Fibroblast of skin of right quadriceps (primary cell): ENCODE results near the gene GRK4.
"Not testable (repeated sequence)": the region's sequence is repeated elsewhere in the genome, so short reads cannot be mapped to it uniquely, and the experiment has no call there.

Experiments used
- DNase-seq: peaks from one replicate; pipeline ENCODE4 v3.0.0-alpha.2; 2013

The GRK4 gene

DNA sequence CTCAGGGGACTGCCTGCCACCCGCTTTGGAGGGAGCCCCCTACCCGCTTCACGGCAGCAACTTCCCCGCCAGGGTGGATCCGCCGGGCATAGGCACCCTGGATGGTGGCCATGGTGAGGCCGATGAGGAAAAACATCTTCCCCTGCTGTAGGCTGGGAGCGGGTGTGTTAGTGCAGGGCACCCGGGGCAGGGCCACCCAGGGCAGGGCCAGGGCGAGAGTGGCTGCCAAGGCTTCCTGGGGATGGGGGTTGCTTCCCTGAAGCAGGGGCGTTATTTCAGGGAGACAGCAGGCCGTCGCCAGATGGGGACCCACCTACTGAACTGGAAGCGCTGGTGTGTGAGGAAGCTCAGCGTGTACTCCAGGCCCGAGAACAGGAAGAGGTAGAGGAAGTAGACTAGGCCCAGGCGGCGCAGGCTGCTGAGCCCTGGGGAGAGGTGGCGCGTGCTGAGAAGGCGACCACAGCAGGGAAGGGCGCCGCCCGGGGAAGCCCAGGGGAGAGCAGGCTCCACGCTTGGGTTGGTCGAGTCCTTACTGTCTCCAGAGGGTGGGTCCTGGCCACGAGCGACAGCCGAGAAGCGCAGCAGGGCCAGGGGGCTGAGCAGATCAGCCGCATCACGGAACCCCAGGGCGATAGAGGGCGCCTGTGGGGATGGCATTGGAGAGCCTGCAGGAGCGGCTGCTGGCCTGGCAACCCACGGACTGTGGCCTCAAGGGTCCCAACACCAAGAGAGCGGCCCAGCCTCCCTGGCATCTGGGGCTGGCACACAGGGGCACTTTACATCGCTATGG, 31.7 kb upstream of the GRK4 start:
- DNase-seq = no peak

- DNase-seq = no peak
Observed at GRCh38 chr4:2932321-2932950, 30.9 kb upstream of the GRK4 start.

- DNase-seq = no peak
Observed at GRCh38 chr4:2932951-2933565, 30.3 kb upstream of the GRK4 start.

- DNase-seq = no peak
Observed at GRCh38 chr4:2933566-2934076, 29.8 kb upstream of the GRK4 start.

- peak; percentile 25 for DNase-seq
Observed at GRCh38 chr4:2934077-2934812, 29.1 kb upstream of the GRK4 start.

DNA sequence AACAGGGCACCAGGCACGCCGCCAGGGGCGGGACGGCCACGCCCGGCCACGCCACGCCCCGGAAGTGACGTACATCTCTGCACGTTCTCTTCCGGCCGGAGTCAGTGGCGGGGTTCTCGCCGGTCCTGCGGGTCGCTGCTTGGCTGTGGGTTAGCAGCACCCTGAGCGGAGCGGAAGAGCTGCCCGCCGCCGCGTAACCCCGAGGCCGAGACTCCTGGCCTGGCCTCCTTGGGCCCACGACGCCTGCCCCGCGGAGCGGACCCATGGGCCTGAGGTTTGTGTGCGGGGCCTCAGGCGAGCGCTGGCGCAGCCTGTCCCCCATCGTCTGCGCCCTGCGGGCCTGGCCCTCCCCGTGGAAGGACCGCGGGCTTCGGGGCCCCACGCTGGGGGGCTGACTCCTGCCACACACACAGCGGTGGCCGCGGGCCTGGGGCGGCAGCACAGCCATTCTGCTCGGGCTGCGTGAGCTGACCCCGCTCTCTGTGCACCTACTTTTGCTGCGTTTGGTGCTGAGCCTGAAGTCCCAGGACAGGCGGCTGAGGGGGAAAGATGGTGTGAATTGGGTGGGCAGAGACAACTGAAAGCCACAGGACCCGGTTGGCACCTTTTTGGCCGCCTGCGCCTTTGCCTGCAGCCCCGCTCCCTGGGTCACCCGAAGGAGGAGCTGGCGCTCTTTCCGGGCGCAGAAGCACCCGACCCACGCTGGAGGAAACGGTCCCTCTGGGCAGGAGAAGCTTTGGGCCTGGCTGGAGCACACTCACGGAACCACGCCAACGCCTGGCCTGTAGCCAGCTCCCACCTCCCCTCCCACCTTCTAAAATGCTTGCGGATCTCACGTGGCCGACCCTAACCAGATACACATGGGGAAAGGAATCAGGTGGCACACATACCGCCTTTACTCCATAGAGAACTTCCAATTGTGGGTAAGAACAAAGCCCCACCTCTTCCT, 28.3 kb upstream of the GRK4 start:
- DNase-seq = peak; percentile 86

- no peak for DNase-seq
Observed at GRCh38 chr4:2935762-2936743, 27.3 kb upstream of the GRK4 start.

DNA sequence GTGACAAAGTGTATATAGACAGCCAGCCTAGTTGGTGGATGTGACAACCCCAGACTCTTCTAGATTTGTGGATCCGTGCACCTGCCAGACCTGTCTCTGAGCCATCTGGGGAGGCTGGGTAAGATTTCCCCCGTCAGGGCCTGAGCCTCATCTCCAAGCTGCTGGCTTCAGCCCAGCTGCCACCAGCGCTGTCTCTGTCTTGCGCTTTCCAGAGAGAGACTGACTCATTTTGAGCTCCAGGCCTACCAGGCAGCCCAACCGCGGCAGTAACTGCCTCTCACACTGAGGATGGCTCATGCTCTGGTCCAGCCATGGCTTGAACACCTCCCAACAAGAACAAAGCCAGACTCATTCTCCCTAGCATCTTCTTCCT, 26.6 kb upstream of the GRK4 start:
- DNase-seq = peak; percentile 52

DNA sequence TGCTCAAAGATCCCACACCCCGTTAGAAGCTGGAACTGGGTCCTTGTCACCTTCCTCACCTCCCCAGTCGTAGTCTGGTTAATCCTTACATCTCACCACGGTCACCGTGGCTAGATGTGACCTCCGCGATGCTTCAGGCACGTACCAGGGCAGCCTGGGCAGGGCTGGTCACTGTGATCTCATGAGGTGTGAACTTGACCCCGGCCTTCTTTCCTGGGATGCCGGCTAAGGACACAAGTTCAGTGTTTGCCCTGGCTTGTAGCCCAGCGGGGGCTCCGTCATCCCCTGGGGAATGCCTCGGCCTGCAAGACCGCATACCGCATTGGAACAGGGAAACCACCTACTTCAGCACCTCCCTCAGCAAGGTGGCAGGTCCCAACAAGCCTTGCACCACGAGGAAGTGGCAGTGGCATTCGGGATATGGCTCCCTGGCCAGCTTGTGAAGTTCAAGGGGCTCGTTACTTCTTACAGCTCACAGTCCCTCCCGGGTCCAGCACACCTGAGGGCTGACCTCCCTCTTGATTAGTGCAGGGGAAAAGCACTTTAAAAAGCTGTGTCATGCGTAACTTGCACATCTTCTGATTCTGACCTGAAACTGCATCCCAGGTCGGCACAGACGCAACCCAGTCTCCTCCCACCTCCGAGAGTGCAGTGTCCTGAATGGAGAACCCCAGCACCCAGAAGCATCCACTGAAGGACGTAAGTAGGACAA, 26.1 kb upstream of the GRK4 start:
- DNase-seq = no peak

GRCh38 chr4:2937986-2938385, 25.4 kb upstream of the GRK4 start:
- no peak for DNase-seq

- not testable (repeated sequence) for DNase-seq
Observed at GRCh38 chr4:2938411-2938810, 25.0 kb upstream of the GRK4 start.

- no peak for DNase-seq
Observed at GRCh38 chr4:2938906-2939305, 24.5 kb upstream of the GRK4 start.

- DNase-seq = no peak
Observed at GRCh38 chr4:2939383-2940243, 23.8 kb upstream of the GRK4 start.

GRCh38 chr4:2940267-2941137, 22.9 kb upstream of the GRK4 start:
- DNase-seq = no peak

- DNase-seq = no peak
Observed at GRCh38 chr4:2941138-2942036, 22.0 kb upstream of the GRK4 start.

GRCh38 chr4:2942037-2942531, 21.3 kb upstream of the GRK4 start:
- DNase-seq = no peak
